ENCODE data around the gene CACNA2D2. TPM values are rescaled to one million over a fixed set of nuclear protein-coding genes. Genes with fewer than 3 reads are reported as not detected.

CACNA2D2 gene
- total and polyA plus RNA-seq, 4 donors = 0.75 to 3.2 (median 2.2) TPM

GRCh38 chr3:50510325-50510724 is 6.9 kb upstream of the CACNA2D2 start:
- Histone ChIP-seq H3K4me1 (ENCODE audit: control insufficient read depth in 1 of 2, insufficient read depth in 2 of 2, low read length in 2 of 2) (no peaks in the 10 kb centered on the region), H3K4me3 (ENCODE audit: low read length in 2 of 2) (no peak overlapping the region), H3K9me3 (ENCODE audit: control insufficient read depth, low read length) (no peaks in the 10 kb centered on the region), H3K27ac (ENCODE audit: low read depth in 1 of 2, low read length in 2 of 2) (no peak overlapping the region), H3K27me3 (ENCODE audit: control insufficient read depth in 1 of 2, insufficient read depth in 2 of 2, low read length in 1 of 2) (no peaks in the 10 kb centered on the region), H3K36me3 (ENCODE audit: control insufficient read depth in 1 of 2, insufficient read depth in 2 of 2, low read length in 1 of 2) (no peaks in the 10 kb centered on the region)
- no peak for ATAC-seq (ENCODE audit: low FRiP score)
- intact Hi-C loops (cut with DNase I) = no loop called here
- no peak for DNase-seq
- 92 to 93% methylated on average over 2 of the region's 2 CpGs for whole genome bisulfite sequencing, 2 donors

GRCh38 chr3:50509715-50510114 is 6.3 kb upstream of the CACNA2D2 start:
- intact Hi-C loops (cut with DNase I) = no loop called here
- Histone ChIP-seq H3K4me3 (ENCODE audit: low read length in 2 of 2) (no peak overlapping the region), H3K9me3 (ENCODE audit: control insufficient read depth, low read length) (no peaks in the 10 kb centered on the region), H3K27me3 (ENCODE audit: control insufficient read depth in 1 of 2, insufficient read depth in 2 of 2, low read length in 1 of 2) (no peaks in the 10 kb centered on the region), H3K36me3 (ENCODE audit: control insufficient read depth in 1 of 2, insufficient read depth in 2 of 2, low read length in 1 of 2) (no peaks in the 10 kb centered on the region), H3K4me1 (ENCODE audit: control insufficient read depth in 1 of 2, insufficient read depth in 2 of 2, low read length in 2 of 2) (no peaks in the 10 kb centered on the region), H3K27ac (ENCODE audit: low read depth in 1 of 2, low read length in 2 of 2) (no peak overlapping the region)
- ATAC-seq (ENCODE audit: low FRiP score) = no peak
- 85 to 87% methylated on average over 5 of the region's 5 CpGs for WGBS, 2 donors
- DNase-seq = no peak

GRCh38 chr3:50508821-50509220 is 5.4 kb upstream of the CACNA2D2 start:
- no peaks in the 10 kb centered on the region for H3K9me3 ChIP-seq (ENCODE audit: control insufficient read depth, low read length)
- H3K4me1 ChIP-seq (ENCODE audit: control insufficient read depth in 1 of 2, insufficient read depth in 2 of 2, low read length in 2 of 2) = no peaks in the 10 kb centered on the region
- H3K4me3 ChIP-seq (ENCODE audit: low read length in 2 of 2) = no peak overlapping the region
- ATAC-seq (ENCODE audit: low FRiP score) (no peak), DNase-seq (no peak)
- intact Hi-C loops (cut with DNase I) = no loop called here
- no peaks in the 10 kb centered on the region for H3K36me3 ChIP-seq (ENCODE audit: control insufficient read depth in 1 of 2, insufficient read depth in 2 of 2, low read length in 1 of 2)
- no peak overlapping the region for H3K27ac ChIP-seq (ENCODE audit: low read depth in 1 of 2, low read length in 2 of 2)
- no peaks in the 10 kb centered on the region for H3K27me3 ChIP-seq (ENCODE audit: control insufficient read depth in 1 of 2, insufficient read depth in 2 of 2, low read length in 1 of 2)
- WGBS, 2 donors = 82 to 100% methylated on average over 1 of the region's 1 CpG

- Histone ChIP-seq H3K4me1 (ENCODE audit: control insufficient read depth in 1 of 2, insufficient read depth in 2 of 2, low read length in 2 of 2) (no peaks in the 10 kb centered on the region), H3K36me3 (ENCODE audit: control insufficient read depth in 1 of 2, insufficient read depth in 2 of 2, low read length in 1 of 2) (no peaks in the 10 kb centered on the region), H3K9me3 (ENCODE audit: control insufficient read depth, low read length) (no peaks in the 10 kb centered on the region), H3K27me3 (ENCODE audit: control insufficient read depth in 1 of 2, insufficient read depth in 2 of 2, low read length in 1 of 2) (no peaks in the 10 kb centered on the region), H3K27ac (ENCODE audit: low read depth in 1 of 2, low read length in 2 of 2) (no peak overlapping the region), H3K4me3 (ENCODE audit: low read length in 2 of 2) (no peak overlapping the region)
- intact Hi-C loops (cut with DNase I) = no loop called here
- DNase-seq (no peak), ATAC-seq (ENCODE audit: low FRiP score) (no peak)
- 77 to 91% methylated on average over 4 of the region's 4 CpGs for WGBS, 2 donors
These were observed 2.7 kb upstream of the CACNA2D2 start for GRCh38 chr3:50506169-50506568.

GRCh38 chr3:50504681-50505080 is 1.2 kb upstream of the CACNA2D2 start:
- intact Hi-C loops (cut with DNase I) = no loop called here
- WGBS, 2 donors = 89 to 91% methylated on average over 2 of the region's 2 CpGs

GRCh38 chr3:50502584-50503423 is 630 bp downstream of the CACNA2D2 start:
- intact Hi-C loops (cut with DNase I) = no loop called here
- Histone ChIP-seq H3K9me3 (ENCODE audit: control insufficient read depth, low read length) (no peaks in the 10 kb centered on the region), H3K36me3 (ENCODE audit: control insufficient read depth in 1 of 2, insufficient read depth in 2 of 2, low read length in 1 of 2) (no peaks in the 10 kb centered on the region), H3K4me3 (ENCODE audit: low read length in 2 of 2) (peak overlapping the region; percentile 24 to 58), H3K4me1 (ENCODE audit: control insufficient read depth in 1 of 2, insufficient read depth in 2 of 2, low read length in 2 of 2) (no peaks in the 10 kb centered on the region), H3K27me3 (ENCODE audit: control insufficient read depth in 1 of 2, insufficient read depth in 2 of 2, low read length in 1 of 2) (no peaks in the 10 kb centered on the region), H3K27ac (ENCODE audit: low read depth in 1 of 2, low read length in 2 of 2) (no peak overlapping the region)
- 1% methylated on average over 73 to 79 of the region's 79 CpGs for WGBS, 2 donors
- ATAC-seq (ENCODE audit: low FRiP score) (peak; percentile 4), DNase-seq (no peak)

More at GRCh38 chr3:50504681-50505080, 1.2 kb upstream of the CACNA2D2 start:
- Histone ChIP-seq H3K9me3 (ENCODE audit: control insufficient read depth, low read length) (no peaks in the 10 kb centered on the region), H3K27ac (ENCODE audit: low read depth in 1 of 2, low read length in 2 of 2) (no peak overlapping the region), H3K27me3 (ENCODE audit: control insufficient read depth in 1 of 2, insufficient read depth in 2 of 2, low read length in 1 of 2) (no peaks in the 10 kb centered on the region), H3K4me1 (ENCODE audit: control insufficient read depth in 1 of 2, insufficient read depth in 2 of 2, low read length in 2 of 2) (no peaks in the 10 kb centered on the region), H3K4me3 (ENCODE audit: low read length in 2 of 2) (no peak overlapping the region), H3K36me3 (ENCODE audit: control insufficient read depth in 1 of 2, insufficient read depth in 2 of 2, low read length in 1 of 2) (no peaks in the 10 kb centered on the region)
- DNase-seq (no peak), ATAC-seq (ENCODE audit: low FRiP score) (no peak)

- ATAC-seq (ENCODE audit: low FRiP score) = no peak
- no peak for DNase-seq
- H3K36me3 ChIP-seq (ENCODE audit: control insufficient read depth in 1 of 2, insufficient read depth in 2 of 2, low read length in 1 of 2) = no peaks in the 10 kb centered on the region
- no peaks in the 10 kb centered on the region for H3K4me1 ChIP-seq (ENCODE audit: control insufficient read depth in 1 of 2, insufficient read depth in 2 of 2, low read length in 2 of 2)
- WGBS, 2 donors = 26 to 28% methylated on average over 6 to 7 of the region's 7 CpGs
- H3K9me3 ChIP-seq (ENCODE audit: control insufficient read depth, low read length) = no peaks in the 10 kb centered on the region
- no peak overlapping the region for H3K4me3 ChIP-seq (ENCODE audit: low read length in 2 of 2)
- intact Hi-C loops (cut with DNase I) = no loop called here
- H3K27me3 ChIP-seq (ENCODE audit: control insufficient read depth in 1 of 2, insufficient read depth in 2 of 2, low read length in 1 of 2) = no peaks in the 10 kb centered on the region
- H3K27ac ChIP-seq (ENCODE audit: low read depth in 1 of 2, low read length in 2 of 2) = no peak overlapping the region
These were observed 1.2 kb downstream of the CACNA2D2 start for GRCh38 chr3:50502225-50502583.

GRCh38 chr3:50495609-50496423 is 7.6 kb downstream of the CACNA2D2 start:
- no peaks in the 10 kb centered on the region for H3K4me1 ChIP-seq (ENCODE audit: control insufficient read depth in 1 of 2, insufficient read depth in 2 of 2, low read length in 2 of 2)
- H3K4me3 ChIP-seq (ENCODE audit: low read length in 2 of 2) = no peak overlapping the region
- intact Hi-C loops (cut with DNase I) = loop anchor here in 1 of 2 donors (2.0 kb wide), 1 partner anchor 41 kb away; no protein-coding TSS in a partner anchor
- no peak overlapping the region for H3K27ac ChIP-seq (ENCODE audit: low read depth in 1 of 2, low read length in 2 of 2)
- ATAC-seq (ENCODE audit: low FRiP score) = no peak
- no peaks in the 10 kb centered on the region for H3K27me3 ChIP-seq (ENCODE audit: control insufficient read depth in 1 of 2, insufficient read depth in 2 of 2, low read length in 1 of 2)
- WGBS, 2 donors = 85% methylated on average over 16 of the region's 16 CpGs
- H3K9me3 ChIP-seq (ENCODE audit: control insufficient read depth, low read length) = no peaks in the 10 kb centered on the region
- no peaks in the 10 kb centered on the region for H3K36me3 ChIP-seq (ENCODE audit: control insufficient read depth in 1 of 2, insufficient read depth in 2 of 2, low read length in 1 of 2)
- DNase-seq = no peak
